NCI-H2196 (cell line): ENCODE data around the gene EXOC6.

Source experiments
- DNase-seq: peaks from one replicate; lab custom pipeline; 2025; ENCODE audit not compliant: unreplicated experiment; lab: John Stamatoyannopoulos, UW

The EXOC6 gene

GRCh38 chr10:92848441-92849233 lies at the start of gene EXOC6:
Gene EXOC6 (plus strand): TSS chr10:92848520. CDS start chr10:92848534, 14 bp downstream.
- DNase-seq = peak; percentile 69

GRCh38 chr10:92799568-92799967 lies 48.8 kb upstream of the EXOC6 start:
- peak; percentile 10 for DNase-seq

- peak; percentile 32 for DNase-seq
Measured at GRCh38 chr10:92800134-92800733, 48.1 kb upstream of the EXOC6 start.

- DNase-seq = no peak
Measured at GRCh38 chr10:92801978-92802872, 46.1 kb upstream of the EXOC6 start.

- no peak for DNase-seq
Measured at GRCh38 chr10:92809840-92810239, 38.5 kb upstream of the EXOC6 start.

GRCh38 chr10:92810934-92811532 lies 37.3 kb upstream of the EXOC6 start:
- DNase-seq = no peak

- no peak for DNase-seq
Measured at GRCh38 chr10:92811986-92812385, 36.3 kb upstream of the EXOC6 start.

- DNase-seq = no peak
Measured at GRCh38 chr10:92813979-92814378, 34.3 kb upstream of the EXOC6 start.

- no peak for DNase-seq
Measured at GRCh38 chr10:92814790-92815189, 33.5 kb upstream of the EXOC6 start.

- DNase-seq = no peak
Measured at GRCh38 chr10:92816091-92816531, 32.2 kb upstream of the EXOC6 start.

- DNase-seq = no peak
Measured at GRCh38 chr10:92822060-92822634, 26.2 kb upstream of the EXOC6 start.

- DNase-seq = no peak
Measured at GRCh38 chr10:92822964-92823363, 25.4 kb upstream of the EXOC6 start.

GRCh38 chr10:92826061-92826460 lies 22.3 kb upstream of the EXOC6 start:
- DNase-seq = no peak

GRCh38 chr10:92826504-92826903 lies 21.8 kb upstream of the EXOC6 start:
- no peak for DNase-seq

GRCh38 chr10:92829042-92829785 lies 19.1 kb upstream of the EXOC6 start:
- DNase-seq = no peak

GRCh38 chr10:92829786-92830377 lies 18.4 kb upstream of the EXOC6 start:
- DNase-seq = no peak

GRCh38 chr10:92830478-92831389 lies 17.6 kb upstream of the EXOC6 start:
- DNase-seq = no peak

- DNase-seq = no peak
Measured at GRCh38 chr10:92832121-92832520, 16.2 kb upstream of the EXOC6 start.
